ENCODE data around the gene RNF225.
A peak's percentile ranks its signal among the peaks of the same experiment; 100 is the strongest.
"Not testable (repeated sequence)": the region's sequence is repeated elsewhere in the genome, so short reads cannot be mapped to it uniquely, and the experiment has no call there.

RNF225 gene

GRCh38 chr19:58362272-58362994 lies 33.0 kb upstream of the RNF225 start, which contains the start of gene ZNF497:
TSS of gene ZNF497 (minus strand) at chr19:58362751. CDS start at chr19:58357635, 5,116 bp downstream.
- DNase-seq = peak; percentile 98

GRCh38 chr19:58364146-58364545 lies 31.3 kb upstream of the RNF225 start:
- no peak for DNase-seq

GRCh38 chr19:58366585-58367430 lies 28.6 kb upstream of the RNF225 start:
- no peak for DNase-seq

- DNase-seq = no peak
Observed at GRCh38 chr19:58367698-58368454, 27.6 kb upstream of the RNF225 start.

GRCh38 chr19:58368561-58369360 lies 26.7 kb upstream of the RNF225 start:
- DNase-seq = no peak

- DNase-seq = no peak
Observed at GRCh38 chr19:58372311-58373133, 22.9 kb upstream of the RNF225 start.

GRCh38 chr19:58374200-58374599 lies 21.3 kb upstream of the RNF225 start:
- DNase-seq = no peak

- DNase-seq = not testable (repeated sequence)
Observed at GRCh38 chr19:58376724-58377123, 18.7 kb upstream of the RNF225 start.

GRCh38 chr19:58379246-58379645 lies 16.2 kb upstream of the RNF225 start:
- DNase-seq = no peak

- no peak for DNase-seq
Observed at GRCh38 chr19:58380037-58380661, 15.3 kb upstream of the RNF225 start.

- peak; percentile 98 for DNase-seq
Observed at GRCh38 chr19:58380662-58381459, 14.6 kb upstream of the RNF225 start, which contains the start of gene ZNF837. TSS of gene ZNF837 (minus strand) at chr19:58381030. CDS start at chr19:58369332, 11,698 bp downstream.

- DNase-seq = no peak
Observed at GRCh38 chr19:58381460-58382212, 13.8 kb upstream of the RNF225 start.

GRCh38 chr19:58382997-58383603 lies 12.4 kb upstream of the RNF225 start:
- no peak for DNase-seq

GRCh38 chr19:58385313-58385890 lies 10.1 kb upstream of the RNF225 start:
- no peak for DNase-seq

GRCh38 chr19:58385891-58386575 lies 9.4 kb upstream of the RNF225 start:
- DNase-seq = peak; percentile 56

- peak; percentile 97 for DNase-seq
Observed at GRCh38 chr19:58386576-58387337, 8.7 kb upstream of the RNF225 start, which contains the start of gene RPS5. TSS of gene RPS5 (plus strand) at chr19:58387269. CDS start at chr19:58388138, 869 bp downstream.
